Right hindlimb (tissue), 1 donor: ENCODE results near the gene COL4A2.

ENCODE experiments used
- DNase-seq: peaks from one replicate; pipeline ENCODE4 v3.0.0-alpha.2; 2018

COL4A2 gene

GRCh38 chr13:110272651-110273050 is 34.4 kb upstream of the COL4A2 start:
- DNase-seq: no peak

GRCh38 chr13:110273254-110273653 is 33.8 kb upstream of the COL4A2 start:
- no peak for DNase-seq

- no peak for DNase-seq
Measured at GRCh38 chr13:110274687-110275086, 32.4 kb upstream of the COL4A2 start.

- DNase-seq: peak; percentile 53
Measured at GRCh38 chr13:110275931-110276552, 31.0 kb upstream of the COL4A2 start.

GRCh38 chr13:110276553-110276950 is 30.5 kb upstream of the COL4A2 start:
- DNase-seq: no peak

- DNase-seq: no peak
Measured at GRCh38 chr13:110277357-110277975, 29.6 kb upstream of the COL4A2 start.

GRCh38 chr13:110278859-110279258 is 28.2 kb upstream of the COL4A2 start:
- no peak for DNase-seq

GRCh38 chr13:110279684-110280083 is 27.4 kb upstream of the COL4A2 start:
- DNase-seq: no peak

- no peak for DNase-seq
Measured at GRCh38 chr13:110280231-110280813, 26.8 kb upstream of the COL4A2 start.

GRCh38 chr13:110280985-110281688 is 25.9 kb upstream of the COL4A2 start:
- DNase-seq: peak; percentile 75

GRCh38 chr13:110281736-110282135 is 25.3 kb upstream of the COL4A2 start:
- DNase-seq: no peak

GRCh38 chr13:110282316-110282841 is 24.7 kb upstream of the COL4A2 start:
- DNase-seq: no peak

- peak; percentile 63 for DNase-seq
Measured at GRCh38 chr13:110283736-110284517, 23.2 kb upstream of the COL4A2 start.

GRCh38 chr13:110284779-110285484 is 22.2 kb upstream of the COL4A2 start:
- DNase-seq: no peak

GRCh38 chr13:110285991-110286832 is 20.9 kb upstream of the COL4A2 start:
- DNase-seq: peak; percentile 14

GRCh38 chr13:110286833-110287819 is 20.0 kb upstream of the COL4A2 start:
- peak; percentile 21 for DNase-seq

GRCh38 chr13:110289174-110289573 is 17.9 kb upstream of the COL4A2 start:
- DNase-seq: no peak

- no peak for DNase-seq
Measured at GRCh38 chr13:110289661-110290060, 17.4 kb upstream of the COL4A2 start.

- no peak for DNase-seq
Measured at GRCh38 chr13:110290153-110290552, 16.9 kb upstream of the COL4A2 start.

- DNase-seq: no peak
Measured at GRCh38 chr13:110290826-110291225, 16.3 kb upstream of the COL4A2 start.
